ENCODE data around the gene CACTIN.

The CACTIN gene

DNA sequence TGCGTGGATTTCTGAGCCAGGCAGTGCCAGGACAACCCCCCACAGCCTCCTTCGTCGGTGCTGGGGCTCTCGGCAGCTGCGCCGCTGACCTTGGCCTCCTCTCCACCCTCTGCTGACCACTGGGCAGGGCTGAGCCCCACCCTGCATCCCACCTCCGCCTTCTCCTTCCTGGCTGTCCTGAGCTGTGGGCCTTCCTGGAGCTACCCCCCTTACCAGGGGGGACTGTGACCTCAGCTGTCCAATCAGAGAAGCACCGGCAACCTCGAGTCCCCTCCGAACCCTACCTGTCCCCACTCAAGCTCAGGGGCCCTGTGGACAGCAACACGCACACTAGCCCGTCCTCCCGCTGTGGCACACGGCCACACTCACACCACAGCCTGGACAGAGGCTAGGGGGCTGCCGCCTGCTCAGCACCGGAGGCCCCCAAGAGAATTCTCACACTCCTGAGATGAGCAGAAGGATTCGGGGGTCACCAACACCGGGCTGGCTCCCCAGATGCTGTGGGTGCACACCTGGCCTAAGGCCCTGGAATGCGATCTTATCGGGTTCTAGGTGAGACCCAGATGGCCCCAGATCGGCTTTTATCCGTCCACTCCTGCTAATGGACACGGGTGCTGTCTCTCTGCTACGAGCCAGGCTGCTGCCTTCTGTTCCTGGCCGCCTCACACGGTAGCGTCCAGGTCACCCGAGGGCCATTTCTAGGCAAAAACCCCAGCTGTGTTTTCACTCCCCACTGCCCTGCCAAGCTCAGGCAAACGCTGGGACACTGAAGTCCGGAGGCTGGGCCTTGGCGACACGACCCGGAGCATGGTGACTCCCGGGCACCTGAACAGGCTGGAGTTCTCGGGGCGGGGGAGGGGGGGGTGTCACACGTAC lies 32.5 kb upstream of the CACTIN start:
- H3K4me1 ChIP-seq (ENCODE audit: insufficient read depth, low read length, severe bottlenecking) = peaks cover 8% of the 10 kb centered on the region
- no peaks in the 10 kb centered on the region; the same call in 1 of the 2 replicates for H3K36me3 ChIP-seq (ENCODE audit: insufficient read depth, low read length)
- no peaks in the 10 kb centered on the region; the same call in 1 of the 2 replicates for H3K27me3 ChIP-seq (ENCODE audit: insufficient read depth, low read length)
- H3K4me2 ChIP-seq (ENCODE audit: low read length) = no peak overlapping the region
- no peaks in the 10 kb centered on the region for H3K9me3 ChIP-seq (ENCODE audit: low read length)
- no peak overlapping the region for H3K27ac ChIP-seq (ENCODE audit: low read depth, low read length, poor library complexity, severe bottlenecking)
- no peaks in the 10 kb centered on the region for H3F3A ChIP-seq (ENCODE audit: insufficient read depth, low read length)
- H3K4me3 ChIP-seq (ENCODE audit: low read depth, low read length, poor library complexity, severe bottlenecking) = no peak overlapping the region
- H4K20me1 ChIP-seq (ENCODE audit: insufficient read depth, low read length) = no peaks in the 10 kb centered on the region
- no peak overlapping the region for H2AFZ ChIP-seq (ENCODE audit: low read length)
- no peak overlapping the region for H3K9ac ChIP-seq (ENCODE audit: low read length)
- TF ChIP-seq, protein P1, sequence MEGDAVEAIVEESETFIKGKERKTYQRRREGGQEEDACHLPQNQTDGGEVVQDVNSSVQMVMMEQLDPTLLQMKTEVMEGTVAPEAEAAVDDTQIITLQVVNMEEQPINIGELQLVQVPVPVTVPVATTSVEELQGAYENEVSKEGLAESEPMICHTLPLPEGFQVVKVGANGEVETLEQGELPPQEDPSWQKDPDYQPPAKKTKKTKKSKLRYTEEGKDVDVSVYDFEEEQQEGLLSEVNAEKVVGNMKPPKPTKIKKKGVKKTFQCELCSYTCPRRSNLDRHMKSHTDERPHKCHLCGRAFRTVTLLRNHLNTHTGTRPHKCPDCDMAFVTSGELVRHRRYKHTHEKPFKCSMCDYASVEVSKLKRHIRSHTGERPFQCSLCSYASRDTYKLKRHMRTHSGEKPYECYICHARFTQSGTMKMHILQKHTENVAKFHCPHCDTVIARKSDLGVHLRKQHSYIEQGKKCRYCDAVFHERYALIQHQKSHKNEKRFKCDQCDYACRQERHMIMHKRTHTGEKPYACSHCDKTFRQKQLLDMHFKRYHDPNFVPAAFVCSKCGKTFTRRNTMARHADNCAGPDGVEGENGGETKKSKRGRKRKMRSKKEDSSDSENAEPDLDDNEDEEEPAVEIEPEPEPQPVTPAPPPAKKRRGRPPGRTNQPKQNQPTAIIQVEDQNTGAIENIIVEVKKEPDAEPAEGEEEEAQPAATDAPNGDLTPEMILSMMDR (IDR thresholded peaks at IDR 0.05; ENCODE audit: low read length) = no peak
- no peak for TF ChIP-seq EZH2 (IDR thresholded peaks at IDR 0.05; ENCODE audit: borderline replicate concordance, low read length)
- H3K9me2 ChIP-seq (ENCODE audit: low read depth, low read length) = no peaks in the 10 kb centered on the region
- H3K79me2 ChIP-seq (ENCODE audit: insufficient read depth, low read length) = no peaks in the 10 kb centered on the region

DNA sequence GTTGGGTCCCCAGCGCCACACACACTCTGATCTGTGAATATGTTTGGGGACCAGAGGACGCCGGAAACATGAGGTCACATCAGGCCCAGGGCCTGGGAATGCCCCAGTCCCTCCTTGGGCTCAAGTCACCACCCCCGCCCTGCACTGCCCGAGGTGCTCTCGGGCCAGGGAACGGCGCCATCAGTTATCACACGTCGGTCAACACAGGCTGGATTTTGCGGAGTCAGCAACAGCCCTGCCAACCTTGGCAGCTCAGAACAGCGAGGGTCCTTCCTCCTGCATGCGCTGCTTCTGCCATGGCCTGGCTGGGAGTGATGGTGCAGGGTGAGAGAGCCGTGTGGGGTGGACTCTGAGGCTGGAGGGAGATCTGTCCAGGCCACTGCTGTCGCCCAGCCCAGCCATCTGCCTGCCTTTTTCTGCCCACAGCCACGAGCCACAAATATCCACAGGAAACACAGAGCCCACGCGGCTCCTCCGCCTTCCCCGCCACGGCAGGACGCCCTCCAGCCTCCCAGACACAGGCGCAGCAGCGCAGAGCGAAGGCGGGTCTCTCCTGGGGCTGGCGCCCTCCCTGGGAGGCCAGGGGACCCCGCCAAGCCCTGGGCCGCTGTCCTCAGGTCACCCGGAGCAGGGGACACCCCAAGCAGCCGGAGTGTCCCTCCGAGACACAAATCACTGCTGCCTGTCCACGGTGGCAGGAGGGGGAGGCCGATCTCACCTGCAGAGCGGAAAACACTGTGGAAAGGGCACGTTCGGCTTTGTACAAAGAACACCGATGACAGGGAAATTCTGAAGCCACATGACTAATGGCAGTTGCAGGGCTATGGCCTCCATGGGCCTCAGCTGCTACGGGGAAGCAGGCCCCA lies 31.6 kb upstream of the CACTIN start:
- Histone ChIP-seq H3K27ac (ENCODE audit: low read depth, low read length, poor library complexity, severe bottlenecking) (no peak overlapping the region), H3K4me2 (ENCODE audit: low read length) (no peak overlapping the region), H3K4me1 (ENCODE audit: insufficient read depth, low read length, severe bottlenecking) (peaks cover 8% of the 10 kb centered on the region), H4K20me1 (ENCODE audit: insufficient read depth, low read length) (no peaks in the 10 kb centered on the region), H3F3A (ENCODE audit: insufficient read depth, low read length) (no peaks in the 10 kb centered on the region), H3K9ac (ENCODE audit: low read length) (no peak overlapping the region), H2AFZ (ENCODE audit: low read length) (no peak overlapping the region), H3K9me3 (ENCODE audit: low read length) (no peaks in the 10 kb centered on the region), H3K9me2 (ENCODE audit: low read depth, low read length) (no peaks in the 10 kb centered on the region), H3K27me3 (ENCODE audit: insufficient read depth, low read length) (no peaks in the 10 kb centered on the region; the same call in 1 of the 2 replicates), H3K36me3 (ENCODE audit: insufficient read depth, low read length) (no peaks in the 10 kb centered on the region; the same call in 1 of the 2 replicates), H3K79me2 (ENCODE audit: insufficient read depth, low read length) (no peaks in the 10 kb centered on the region), H3K4me3 (ENCODE audit: low read depth, low read length, poor library complexity, severe bottlenecking) (no peak overlapping the region)
- no peak for TF ChIP-seq EZH2 (IDR thresholded peaks at IDR 0.05; ENCODE audit: borderline replicate concordance, low read length)
- TF ChIP-seq, protein P1 (IDR thresholded peaks at IDR 0.05; ENCODE audit: low read length) = no peak

DNA sequence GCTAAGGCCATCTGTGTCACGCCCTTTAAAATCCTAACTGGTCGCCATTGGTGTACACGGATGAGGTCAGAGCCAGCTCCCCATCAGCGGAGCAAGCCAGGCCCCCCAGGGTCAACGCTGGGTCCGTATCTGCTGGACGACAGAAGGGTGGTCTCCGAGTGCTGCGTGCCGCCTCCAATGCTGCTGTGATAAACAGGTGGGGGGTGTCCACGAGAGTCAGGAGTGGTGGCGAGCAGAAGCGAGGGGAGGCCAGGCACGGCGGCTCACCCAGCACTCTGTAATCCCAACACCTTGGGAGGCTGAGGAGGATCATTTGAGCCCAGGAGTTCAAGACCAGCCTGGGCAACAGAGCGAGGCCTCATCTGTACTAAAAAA lies 30.8 kb upstream of the CACTIN start:
- H3K36me3 ChIP-seq (ENCODE audit: insufficient read depth, low read length) = no peaks in the 10 kb centered on the region
- no peaks in the 10 kb centered on the region for H3K9me2 ChIP-seq (ENCODE audit: low read depth, low read length)
- peaks cover 8% of the 10 kb centered on the region for H3K4me1 ChIP-seq (ENCODE audit: insufficient read depth, low read length, severe bottlenecking)
- H3K4me2 ChIP-seq (ENCODE audit: low read length) = no peak overlapping the region
- H3F3A ChIP-seq (ENCODE audit: insufficient read depth, low read length) = no peaks in the 10 kb centered on the region
- H3K9ac ChIP-seq (ENCODE audit: low read length) = no peak overlapping the region
- H4K20me1 ChIP-seq (ENCODE audit: insufficient read depth, low read length) = no peaks in the 10 kb centered on the region
- H3K79me2 ChIP-seq (ENCODE audit: insufficient read depth, low read length) = no peaks in the 10 kb centered on the region
- no peak overlapping the region for H3K27ac ChIP-seq (ENCODE audit: low read depth, low read length, poor library complexity, severe bottlenecking)
- no peak overlapping the region for H3K4me3 ChIP-seq (ENCODE audit: low read depth, low read length, poor library complexity, severe bottlenecking)
- H2AFZ ChIP-seq (ENCODE audit: low read length) = no peak overlapping the region
- no peaks in the 10 kb centered on the region for H3K9me3 ChIP-seq (ENCODE audit: low read length)
- H3K27me3 ChIP-seq (ENCODE audit: insufficient read depth, low read length) = no peaks in the 10 kb centered on the region; the same call in 1 of the 2 replicates
- no peak for TF ChIP-seq EZH2 (IDR thresholded peaks at IDR 0.05; ENCODE audit: borderline replicate concordance, low read length)
- TF ChIP-seq, protein P1 (IDR thresholded peaks at IDR 0.05; ENCODE audit: low read length) = no peak

Data from OCI-LY1 (cell line).